ENCODE measurements around the gene PCCA.

PCCA gene

GRCh38 chr13:100440751-100441425, 352.0 kb downstream of the PCCA start:
- DNase-seq, result no peak

- no peak for DNase-seq
These were observed 353.4 kb downstream of the PCCA start for GRCh38 chr13:100442095-100442832.

DNA sequence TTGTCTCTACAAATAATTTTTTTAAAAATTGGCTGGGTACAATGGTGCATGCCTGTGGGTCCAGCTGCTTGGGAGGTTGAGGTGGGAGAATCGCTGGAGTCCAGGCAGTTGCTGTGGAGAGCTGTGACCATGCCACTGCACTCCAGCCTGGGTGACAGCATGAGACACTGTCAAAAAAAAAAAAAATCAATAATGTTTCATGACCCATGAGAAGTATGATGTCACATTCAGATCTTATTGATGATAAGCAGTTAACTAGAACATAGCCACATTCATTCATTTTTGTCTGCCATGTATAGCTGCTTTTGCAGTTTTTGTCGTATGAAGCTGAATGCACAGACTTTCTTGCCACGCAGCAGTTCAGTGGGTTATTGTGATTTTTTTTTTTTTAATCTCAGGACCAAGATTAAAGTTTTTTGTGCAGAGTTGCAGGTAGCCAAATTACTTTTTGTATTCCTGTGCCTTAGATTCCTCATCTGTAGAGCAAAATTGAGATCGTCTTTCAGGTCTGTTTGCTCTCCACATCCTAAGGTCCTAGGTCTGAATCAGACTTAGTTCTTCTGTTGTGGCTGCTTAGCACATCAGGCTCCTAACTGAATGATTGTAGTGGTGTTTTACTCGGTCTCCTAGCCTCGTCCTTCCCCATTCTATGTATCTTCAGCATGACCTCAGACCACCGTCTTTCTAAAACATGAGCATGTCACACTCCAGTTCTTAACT, 354.5 kb downstream of the PCCA start:
- no peak for DNase-seq

DNA sequence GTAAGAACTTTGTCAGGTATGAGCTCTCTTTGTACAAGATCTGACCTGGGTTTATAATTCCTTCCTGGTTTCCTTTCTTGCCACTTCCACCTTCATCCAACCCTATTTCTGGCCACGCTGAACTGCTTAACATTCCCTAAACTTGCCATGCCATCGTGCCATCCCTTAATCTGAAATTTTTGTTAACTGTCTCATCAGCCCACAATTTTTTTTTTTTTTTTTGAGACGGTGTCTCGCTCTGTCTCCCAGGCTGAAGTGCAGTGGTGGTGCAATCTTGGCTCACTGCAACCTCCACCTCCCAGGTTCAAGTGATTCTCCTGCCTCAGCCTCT, 355.1 kb downstream of the PCCA start:
- no peak for DNase-seq

GRCh38 chr13:100447831-100448230, 358.9 kb downstream of the PCCA start:
- DNase-seq, result no peak

- DNase-seq, result no peak
These were observed 363.0 kb downstream of the PCCA start for GRCh38 chr13:100451923-100452322.

DNA sequence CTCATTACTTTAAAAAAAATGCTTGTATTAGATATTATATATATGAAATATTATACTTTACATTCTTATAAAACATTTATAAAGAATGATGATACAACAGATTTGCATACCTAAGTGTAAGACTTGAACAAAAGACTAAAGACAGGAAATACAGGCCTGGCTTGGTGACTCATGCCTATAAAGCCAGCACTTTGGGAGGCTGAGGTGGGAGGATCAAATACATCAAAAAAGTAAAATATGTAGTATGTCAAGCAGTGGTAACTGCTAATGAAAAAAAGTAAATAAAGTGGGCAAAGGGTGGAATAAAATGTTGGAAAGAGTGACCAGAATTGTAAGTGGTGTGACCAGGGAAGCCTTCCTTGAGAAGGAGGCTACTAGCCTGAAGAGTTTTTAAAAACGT, 366.0 kb downstream of the PCCA start:
- no peak for DNase-seq

- DNase-seq, result no peak
These were observed 369.8 kb downstream of the PCCA start for GRCh38 chr13:100458673-100459072.

GRCh38 chr13:100459747-100460146, 370.9 kb downstream of the PCCA start:
- no peak for DNase-seq

DNA sequence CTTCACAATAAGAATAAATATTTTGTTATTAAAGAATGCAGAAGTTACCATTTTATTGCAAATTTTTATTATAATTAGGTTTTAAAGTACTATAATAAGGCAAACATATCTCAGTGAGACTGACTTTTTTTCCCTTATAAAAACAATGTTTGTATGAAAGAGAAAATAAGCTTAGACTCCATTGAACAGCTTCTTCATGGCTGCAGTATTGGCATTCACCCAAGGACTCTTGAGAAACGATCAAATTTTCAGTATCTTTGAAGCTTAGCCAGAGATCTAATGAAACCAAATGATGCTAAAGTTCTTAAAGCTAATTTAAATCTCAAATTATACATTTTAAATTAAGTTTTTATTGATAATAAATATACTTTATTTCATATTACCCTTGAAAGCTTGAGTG, 371.4 kb downstream of the PCCA start:
- no peak for DNase-seq

GRCh38 chr13:100460791-100461190, 371.9 kb downstream of the PCCA start:
- no peak for DNase-seq

- DNase-seq, result peak; percentile 60
These were observed 372.6 kb downstream of the PCCA start for GRCh38 chr13:100461309-100462030.

DNA sequence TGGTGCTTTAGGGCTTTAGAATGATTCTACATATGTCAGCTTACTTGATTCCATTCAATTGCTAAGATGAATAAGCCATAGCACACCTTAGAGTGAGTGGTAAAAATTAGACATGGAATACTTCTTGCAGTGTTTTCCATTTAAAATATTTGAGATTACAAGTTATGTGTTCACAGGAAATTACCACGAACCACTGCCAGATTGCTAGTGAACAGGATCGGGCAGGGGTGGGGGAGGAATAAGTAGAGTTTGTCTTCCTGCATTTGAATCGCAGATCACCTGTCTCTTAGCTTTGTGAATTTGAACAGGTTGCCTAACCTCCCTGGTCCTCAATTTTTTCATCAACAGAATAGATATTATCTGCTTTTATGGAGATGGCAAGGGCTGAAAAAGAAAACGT, 375.1 kb downstream of the PCCA start:
- no peak for DNase-seq

- DNase-seq, result no peak
These were observed 376.7 kb downstream of the PCCA start for GRCh38 chr13:100465558-100465957.

- DNase-seq, result no peak
These were observed 382.1 kb downstream of the PCCA start for GRCh38 chr13:100470866-100471505.

DNA sequence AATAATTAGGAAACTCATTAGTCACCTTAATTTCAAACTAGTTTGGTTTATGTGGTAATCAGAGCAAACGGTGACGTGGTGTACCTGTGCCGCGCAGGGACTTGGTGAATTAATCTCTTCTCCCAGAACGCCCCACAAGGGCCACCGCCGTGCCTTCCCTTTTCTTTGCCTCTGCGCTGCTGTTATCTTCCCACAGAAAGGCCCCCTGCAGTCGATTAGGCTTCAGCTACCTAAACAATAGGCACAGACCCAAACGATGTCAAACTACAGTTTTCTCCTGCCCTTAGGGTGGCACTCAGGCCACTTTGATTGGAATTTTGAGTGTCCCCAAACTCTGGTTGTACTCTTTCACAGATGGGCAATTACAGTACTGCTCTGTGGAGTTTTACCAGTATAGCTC, 384.2 kb downstream of the PCCA start:
- DNase-seq, result no peak

DNA sequence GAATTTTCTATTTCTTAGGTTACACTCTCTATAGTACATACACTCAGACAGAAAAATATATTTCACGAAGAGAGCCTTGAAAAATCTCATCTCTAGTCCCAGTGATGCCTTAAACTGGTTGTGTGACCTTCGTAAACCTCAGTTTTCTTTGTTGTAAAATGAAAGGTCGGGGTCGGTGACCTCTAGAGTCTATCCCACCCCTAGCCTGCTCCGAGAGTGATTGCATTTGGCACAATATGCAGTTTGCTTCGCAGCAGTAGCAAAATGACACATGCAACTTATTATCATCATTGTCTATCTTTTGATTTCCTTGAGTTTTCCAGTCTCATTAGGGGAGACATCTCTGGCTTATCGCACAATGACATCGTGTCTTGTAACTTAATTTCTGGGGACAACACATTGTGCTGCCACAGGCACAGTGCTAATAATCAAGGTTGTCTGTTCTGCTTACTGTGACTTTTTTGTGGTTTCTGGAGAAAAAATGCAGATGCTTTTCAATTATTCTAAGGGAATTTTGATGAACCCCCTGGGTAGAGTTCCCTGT, 384.7 kb downstream of the PCCA start:
- DNase-seq, result no peak

GRCh38 chr13:100476963-100477362, 388.1 kb downstream of the PCCA start:
- DNase-seq, result peak; percentile 40

DNA sequence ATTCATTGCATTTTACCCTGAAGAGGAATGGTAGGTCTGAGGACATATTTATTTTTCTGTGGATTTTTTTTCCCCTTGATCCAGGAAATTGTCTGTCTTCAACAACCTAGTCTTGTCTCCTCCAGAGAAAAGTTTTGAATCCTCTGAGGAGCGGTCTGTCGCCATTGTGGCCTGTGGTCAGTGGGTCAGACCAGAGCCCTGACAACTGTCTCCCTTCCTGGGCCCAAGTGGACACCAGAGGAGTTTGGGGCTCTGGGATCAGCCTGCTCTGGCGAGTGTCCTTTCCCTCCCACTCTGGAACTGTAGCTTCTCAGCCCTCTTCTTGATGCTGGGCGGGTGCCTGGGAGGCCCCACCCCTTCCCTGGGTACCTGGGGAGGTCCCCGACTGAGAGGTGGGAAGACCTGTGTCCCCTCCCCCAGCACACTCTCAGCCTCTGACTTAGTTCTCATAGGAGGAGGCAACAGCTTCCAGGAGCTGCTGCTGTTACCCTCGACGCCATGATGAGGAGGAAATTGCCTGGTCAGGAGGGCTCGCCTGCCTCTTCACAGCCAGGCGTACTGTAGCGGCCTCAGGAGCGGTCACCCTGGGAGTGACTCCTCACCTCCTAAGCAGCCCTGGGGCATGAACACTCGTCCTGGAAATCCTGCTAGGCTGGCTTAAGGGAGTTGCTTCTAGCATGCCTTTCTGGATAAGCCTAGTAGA, 389.4 kb downstream of the PCCA start:
- no peak for DNase-seq

GRCh38 chr13:100480676-100481075, 391.8 kb downstream of the PCCA start:
- no peak for DNase-seq

DNA sequence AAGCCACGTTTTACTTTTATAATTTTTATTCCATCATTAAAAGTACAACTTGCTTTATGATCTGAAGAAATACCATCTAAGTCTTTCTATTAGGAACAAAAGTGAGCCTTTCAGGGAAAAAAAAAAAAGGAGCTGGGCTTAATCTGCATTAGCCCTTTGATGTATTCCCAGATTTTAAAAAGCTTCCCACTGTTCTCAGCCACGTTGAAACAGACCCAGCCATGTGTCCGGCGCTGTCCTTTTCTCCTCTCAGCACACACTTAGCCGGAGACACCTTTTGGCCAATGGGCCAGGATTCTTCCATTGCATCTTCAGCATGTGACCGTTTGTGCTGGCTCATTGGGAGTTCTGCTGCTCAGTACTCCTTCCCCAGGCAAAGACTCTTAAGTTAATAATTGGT, 394.2 kb downstream of the PCCA start:
- no peak for DNase-seq

DNA sequence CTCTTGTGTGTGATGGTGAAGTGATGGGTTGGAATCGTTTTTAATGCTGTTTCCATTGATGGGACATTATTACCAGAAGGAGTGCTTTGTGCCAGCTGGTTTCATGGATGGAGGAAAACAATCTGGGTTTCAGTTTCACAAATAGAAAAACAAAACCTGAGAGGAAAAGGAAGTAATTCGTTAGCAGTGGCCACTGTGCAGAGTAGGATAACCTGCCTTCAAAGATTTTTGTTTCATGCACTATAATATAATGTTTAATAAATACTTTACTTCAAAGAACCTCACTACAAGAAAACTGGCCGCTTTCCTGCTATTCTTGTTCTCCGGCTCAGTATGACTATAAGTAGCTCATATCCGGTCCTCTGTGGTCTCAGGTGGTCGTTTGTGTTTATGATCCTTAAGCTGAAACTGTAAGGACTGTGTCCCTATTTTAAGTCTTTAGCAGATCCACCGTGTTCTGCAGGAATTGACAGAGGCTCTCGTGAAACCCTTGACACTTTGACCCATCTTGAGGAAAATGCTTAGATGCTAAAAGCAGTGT, 395.0 kb downstream of the PCCA start:
- DNase-seq, result peak; percentile 54

Data from DMS153 (cell line).